NB4 (cell line): ENCODE data around the gene RBM20.

Source experiments
- DNase-seq: peaks from one replicate; pipeline ENCODE4 v3.0.0; 2010; ENCODE audit warnings: low read depth
- H3K4me3 ChIP-seq: one replicate; pipeline ENCODE4 v1.5.1; 2011; ENCODE audit warnings: mild to moderate bottlenecking, low read depth, low read length, moderate library complexity
- MYC ChIP-seq: IDR thresholded peaks from 2 replicates; pipeline ENCODE4 v1.6.1; 2011; ENCODE audit warnings: low read depth, low read length
- POLR2A ChIP-seq: IDR thresholded peaks from 2 replicates; pipeline ENCODE4 v1.6.1; 2011; ENCODE audit warnings: mild to moderate bottlenecking; ENCODE audit not compliant: insufficient read length; ENCODE audit errors: extremely low read depth
- TF ChIP-seq, protein P1 (sequence below): IDR thresholded peaks from 2 replicates; pipeline ENCODE4 v1.6.1; 2011; ENCODE audit warnings: low read depth, low read length
- TF ChIP-seq, protein P2 (sequence below): IDR thresholded peaks from one replicate; pipeline ENCODE4 v1.5.1; 2012; ENCODE audit warnings: low read depth, low read length

The RBM20 gene

DNA sequence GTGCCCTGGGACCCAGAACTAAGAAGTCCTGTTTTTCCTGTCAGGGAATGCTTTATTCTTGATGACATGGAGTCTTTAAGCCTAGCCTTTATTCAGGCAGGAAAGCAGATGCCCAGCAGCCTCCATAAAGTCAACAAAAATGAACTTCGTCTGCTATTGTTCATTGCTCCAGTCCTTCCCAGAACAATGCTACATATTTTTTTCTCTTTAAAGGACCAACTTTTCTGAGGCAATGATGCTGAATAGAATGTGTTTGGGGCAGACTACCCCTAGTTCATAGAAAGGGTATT, 180.0 kb downstream of the RBM20 start:
- no peak for DNase-seq
- TF ChIP-seq, protein P1, sequence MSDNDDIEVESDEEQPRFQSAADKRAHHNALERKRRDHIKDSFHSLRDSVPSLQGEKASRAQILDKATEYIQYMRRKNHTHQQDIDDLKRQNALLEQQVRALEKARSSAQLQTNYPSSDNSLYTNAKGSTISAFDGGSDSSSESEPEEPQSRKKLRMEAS = no peak
- TF ChIP-seq, protein P2, sequence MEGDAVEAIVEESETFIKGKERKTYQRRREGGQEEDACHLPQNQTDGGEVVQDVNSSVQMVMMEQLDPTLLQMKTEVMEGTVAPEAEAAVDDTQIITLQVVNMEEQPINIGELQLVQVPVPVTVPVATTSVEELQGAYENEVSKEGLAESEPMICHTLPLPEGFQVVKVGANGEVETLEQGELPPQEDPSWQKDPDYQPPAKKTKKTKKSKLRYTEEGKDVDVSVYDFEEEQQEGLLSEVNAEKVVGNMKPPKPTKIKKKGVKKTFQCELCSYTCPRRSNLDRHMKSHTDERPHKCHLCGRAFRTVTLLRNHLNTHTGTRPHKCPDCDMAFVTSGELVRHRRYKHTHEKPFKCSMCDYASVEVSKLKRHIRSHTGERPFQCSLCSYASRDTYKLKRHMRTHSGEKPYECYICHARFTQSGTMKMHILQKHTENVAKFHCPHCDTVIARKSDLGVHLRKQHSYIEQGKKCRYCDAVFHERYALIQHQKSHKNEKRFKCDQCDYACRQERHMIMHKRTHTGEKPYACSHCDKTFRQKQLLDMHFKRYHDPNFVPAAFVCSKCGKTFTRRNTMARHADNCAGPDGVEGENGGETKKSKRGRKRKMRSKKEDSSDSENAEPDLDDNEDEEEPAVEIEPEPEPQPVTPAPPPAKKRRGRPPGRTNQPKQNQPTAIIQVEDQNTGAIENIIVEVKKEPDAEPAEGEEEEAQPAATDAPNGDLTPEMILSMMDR = no peak
- no peak for TF ChIP-seq MYC
- no peak for TF ChIP-seq POLR2A
- no peak overlapping the region for H3K4me3 ChIP-seq

- no peak for DNase-seq
- TF ChIP-seq MYC (no peak), POLR2A (no peak)
- TF ChIP-seq, protein P2 = no peak
- TF ChIP-seq, protein P1 = no peak
- no peak overlapping the region for H3K4me3 ChIP-seq
Measured at GRCh38 chr10:110824660-110825059, 180.5 kb downstream of the RBM20 start.

GRCh38 chr10:110825508-110825907, 181.4 kb downstream of the RBM20 start:
- no peak for DNase-seq

DNA sequence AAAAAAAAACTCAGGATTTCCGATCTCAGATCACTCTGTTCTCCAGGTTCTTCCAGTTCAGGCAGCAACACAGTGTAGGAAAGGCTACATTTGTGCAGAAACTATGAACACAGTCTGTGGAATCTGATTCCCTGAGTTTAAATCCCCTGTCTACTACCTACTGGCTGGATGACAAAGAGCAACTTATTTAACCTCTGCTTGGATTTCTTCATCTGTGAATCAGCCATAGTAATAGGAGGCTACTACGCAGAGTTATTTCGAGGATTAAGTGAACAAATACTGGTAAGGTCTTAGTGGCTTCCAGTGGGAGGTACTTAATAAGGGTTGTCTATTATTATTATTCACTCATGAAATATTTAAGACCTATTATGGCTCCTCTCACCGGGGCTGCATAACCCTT, 183.3 kb downstream of the RBM20 start:
- DNase-seq = no peak
- TF ChIP-seq, protein P1 = no peak
- TF ChIP-seq POLR2A (no peak), MYC (no peak)
- TF ChIP-seq, protein P2 = no peak
- no peak overlapping the region for H3K4me3 ChIP-seq

More at GRCh38 chr10:110825508-110825907, 181.4 kb downstream of the RBM20 start:
- H3K4me3 ChIP-seq = no peak overlapping the region
- TF ChIP-seq, protein P1 = no peak
- TF ChIP-seq MYC (no peak), POLR2A (no peak)
- TF ChIP-seq, protein P2 = no peak

DNA sequence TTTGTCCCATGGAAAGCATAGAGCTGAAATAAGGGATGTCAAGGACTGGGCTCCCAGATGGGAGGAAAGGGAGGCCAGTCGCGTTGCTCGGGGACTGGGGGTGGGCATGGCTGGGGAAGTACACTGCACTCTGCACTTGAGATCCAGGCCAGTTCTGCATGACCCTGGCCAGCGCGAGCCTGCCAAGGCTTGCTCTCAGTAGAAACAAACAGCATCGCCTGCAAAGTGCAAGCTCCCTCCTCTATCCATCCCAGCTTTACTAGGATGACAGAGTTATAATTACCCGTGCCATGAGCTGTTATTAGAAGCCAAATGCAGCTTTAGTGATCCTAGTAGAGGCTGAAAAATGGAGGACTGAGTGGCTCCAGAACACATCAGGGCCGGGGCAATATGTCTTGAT, 183.7 kb downstream of the RBM20 start:
- TF ChIP-seq POLR2A = no peak
- TF ChIP-seq, protein P2 = no peak
- TF ChIP-seq, protein P1 = no peak
- no peak for TF ChIP-seq MYC
- DNase-seq = no peak
- H3K4me3 ChIP-seq = no peak overlapping the region

DNA sequence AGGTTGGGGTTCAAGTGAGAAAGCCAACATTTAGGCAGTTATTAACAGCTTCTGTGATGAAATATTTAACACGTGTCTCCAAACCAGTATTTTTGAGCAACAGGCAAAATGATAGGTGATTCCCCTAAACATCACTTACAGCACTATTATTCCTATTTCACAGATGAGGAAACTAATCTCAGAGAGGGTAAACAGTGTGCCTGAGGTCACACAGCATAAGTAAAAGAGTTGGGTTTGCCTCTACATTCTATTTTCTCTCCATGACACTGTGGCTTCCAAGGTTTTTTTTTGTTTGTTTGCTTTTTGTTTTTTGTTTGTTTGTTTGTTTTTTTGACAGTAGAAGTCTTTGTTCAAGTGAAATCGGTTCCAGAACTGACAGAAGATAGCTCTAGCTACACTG, 184.4 kb downstream of the RBM20 start:
- no peak for DNase-seq
- TF ChIP-seq, protein P2 = no peak
- TF ChIP-seq POLR2A (no peak), MYC (no peak)
- TF ChIP-seq, protein P1 = no peak
- no peak overlapping the region for H3K4me3 ChIP-seq
